Subcutaneous preadipocyte (primary cell): ENCODE data around the gene CCL22. TPM values are rescaled to one million over a fixed set of nuclear protein-coding genes. Genes with fewer than 3 reads are reported as not detected.

Experiments used
- small RNA-seq: library from RNA; depleted of rRNA; stranded (forward); fragments of <200 nt; gene quantifications from one replicate; pipeline ENCODE3, GENCODE V24; 2012
- total RNA-seq: library from RNA; depleted of rRNA; stranded (reverse); fragments of >200 nt; gene quantifications from 2 replicates; pipeline ENCODE4 v1.2.3, GENCODE V29; 2012

The CCL22 gene, protein sequence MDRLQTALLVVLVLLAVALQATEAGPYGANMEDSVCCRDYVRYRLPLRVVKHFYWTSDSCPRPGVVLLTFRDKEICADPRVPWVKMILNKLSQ
- total RNA-seq: not detected in 2 replicates

DNA sequence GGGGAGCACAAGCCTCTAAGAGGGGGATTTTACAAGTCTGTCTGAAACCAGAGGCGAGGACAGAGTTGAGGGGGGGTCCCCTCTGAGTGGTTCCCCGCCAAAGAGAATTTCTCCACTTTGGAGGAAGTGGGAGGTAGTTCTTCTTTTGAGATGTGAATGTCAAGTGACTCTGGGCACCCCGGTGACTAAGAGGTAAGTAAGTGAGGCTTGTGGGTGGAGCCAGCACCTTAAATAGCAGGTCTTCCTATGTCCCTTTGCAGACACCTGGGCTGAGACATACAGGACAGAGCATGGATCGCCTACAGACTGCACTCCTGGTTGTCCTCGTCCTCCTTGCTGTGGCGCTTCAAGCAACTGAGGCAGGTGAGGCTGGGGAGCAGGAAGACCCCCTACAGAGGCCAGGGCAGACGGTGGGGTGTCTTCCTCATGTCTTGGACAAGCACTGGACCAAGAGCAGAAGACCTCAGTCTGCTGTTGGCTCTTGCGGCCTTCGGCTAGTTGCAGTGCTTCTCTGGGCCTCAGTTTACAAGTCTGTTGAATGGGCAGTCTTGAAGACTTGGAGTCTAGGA lies at the start of gene CCL22:
Gene CCL22 (plus strand): TSS at position 257 of the 569 bp plus-strand sequence. CDS start 34 bp downstream, at position 291.

DNA sequence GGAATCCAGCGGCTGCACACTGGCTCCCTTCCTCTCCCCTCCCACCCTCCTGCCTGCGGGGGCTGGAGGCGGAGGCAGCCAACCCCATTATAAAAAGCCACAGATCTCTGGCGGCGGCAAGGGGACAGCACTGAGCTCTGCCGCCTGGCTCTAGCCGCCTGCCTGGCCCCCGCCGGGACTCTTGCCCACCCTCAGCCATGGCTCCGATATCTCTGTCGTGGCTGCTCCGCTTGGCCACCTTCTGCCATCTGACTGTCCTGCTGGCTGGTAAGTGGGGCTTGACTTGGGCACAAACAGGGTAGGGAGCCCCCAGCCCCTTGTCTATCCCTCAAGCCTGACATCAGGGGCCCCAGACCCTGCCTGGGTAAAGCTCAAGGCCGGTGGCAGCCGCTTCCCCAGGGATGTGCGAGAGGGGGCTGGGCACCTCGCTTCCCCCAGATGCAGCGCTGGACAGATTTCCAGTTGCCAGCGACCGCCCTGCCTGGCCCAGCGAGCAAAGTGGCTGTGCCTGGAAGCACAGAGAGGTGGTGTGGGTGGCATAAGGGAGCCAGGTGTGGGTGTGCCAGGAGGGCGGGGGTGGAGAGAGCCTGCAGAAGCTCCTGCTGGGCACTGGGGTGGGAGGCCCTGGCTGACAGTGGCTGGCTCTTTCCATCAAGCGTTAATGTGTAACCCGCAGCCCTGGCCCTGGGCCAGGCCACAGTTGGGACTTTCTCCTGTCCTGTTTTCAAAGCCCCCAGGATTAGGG lies 14.0 kb downstream of the CCL22 start, which contains the start of gene CX3CL1:
Gene CX3CL1 (plus strand): TSS at position 119 of the 745 bp plus-strand sequence. CDS start 79 bp downstream, at position 198.

DNA sequence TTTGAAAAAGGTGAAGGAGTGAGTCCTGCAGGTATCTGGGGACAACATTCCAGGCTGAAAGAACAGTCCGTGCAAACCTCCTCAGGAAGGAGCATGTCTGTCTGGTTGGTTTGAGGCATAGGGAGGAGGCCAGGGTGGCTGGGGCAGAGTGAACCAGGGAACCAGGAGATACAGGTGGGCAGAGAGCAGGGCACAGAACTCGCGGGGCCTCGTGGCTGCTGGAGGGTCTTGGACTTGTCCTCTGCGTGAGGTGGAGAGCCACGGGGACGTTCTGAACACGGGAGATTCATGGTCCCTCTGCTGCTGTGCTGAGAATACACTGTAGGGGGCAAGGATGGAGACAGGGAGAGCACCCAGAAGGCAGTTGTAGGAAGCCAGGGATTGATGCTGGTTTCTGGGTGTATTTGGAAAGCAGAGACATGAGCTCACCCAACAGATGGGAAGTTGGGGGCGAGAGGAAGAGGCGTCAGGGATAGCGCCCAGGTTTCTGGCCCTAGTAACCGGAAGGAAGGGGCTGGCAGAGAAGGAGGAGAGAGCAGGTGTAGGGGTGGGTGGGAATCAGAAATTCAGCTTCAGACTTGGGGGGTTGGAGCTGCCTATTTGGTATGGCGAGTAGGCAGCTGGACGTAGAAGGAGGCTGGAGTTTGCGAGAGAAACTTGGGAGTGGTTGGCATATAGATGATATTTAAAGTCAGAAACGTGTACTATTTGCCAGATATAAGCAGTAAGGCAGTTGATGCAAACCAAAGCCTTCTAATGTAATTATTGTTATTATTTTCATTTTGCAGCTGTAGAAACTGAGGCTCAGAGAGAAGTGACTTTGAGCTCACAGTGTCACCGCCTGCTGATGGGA lies 45.6 kb downstream of the CCL22 start, which contains the start of gene CCL17:
Gene CCL17 (plus strand): TSS at position 803 of the 853 bp plus-strand sequence. CDS start 9,166 bp downstream, outside the sequence.

Small RNA genes within 50 kb of the gene (small RNA-seq; reads per million reads assigned to genes)
- gene AC108081.1: not detected

Other genes starting within 250 kb of the CCL22 start
- gene PSME3IP1, start 172.7 kb upstream of the CCL22 start, total RNA-seq: 59.5 and 72.3 TPM in 2 replicates
- gene RSPRY1, start 172.5 kb upstream of the CCL22 start, total RNA-seq: 41.2 and 57.3 TPM in 2 replicates
- 62.8 and 76.8 TPM in 2 replicates for gene ARL2BP, start 113.5 kb upstream of the CCL22 start, total RNA-seq
- under 0.01 TPM in 1 of 2 replicates, not detected in the other for gene PLLP, start 74.1 kb upstream of the CCL22 start, total RNA-seq
- not detected in 2 replicates for gene CX3CL1, start 13.7 kb downstream of the CCL22 start, total RNA-seq
- not detected in 2 replicates for gene CCL17, start 46.0 kb downstream of the CCL22 start, total RNA-seq
- gene CIAPIN1, start 88.6 kb downstream of the CCL22 start, total RNA-seq: 41.5 and 47.5 TPM in 2 replicates
- 44.1 and 49.3 TPM in 2 replicates for gene COQ9, start 88.7 kb downstream of the CCL22 start, total RNA-seq
- 83.4 and 98.1 TPM in 2 replicates for gene POLR2C, start 103.9 kb downstream of the CCL22 start, total RNA-seq
- 15.8 and 21.5 TPM in 2 replicates for gene DOK4, start 127.7 kb downstream of the CCL22 start, total RNA-seq
- gene CCDC102A, start 177.8 kb downstream of the CCL22 start, total RNA-seq: 6.1 and 8.1 TPM in 2 replicates
- not detected in 2 replicates for gene ADGRG5, start 183.9 kb downstream of the CCL22 start, total RNA-seq